Suppressor macrophage (primary cell): ENCODE measurements around the gene ALKBH8.
"Not testable (repeated sequence)": the region's sequence is repeated elsewhere in the genome, so short reads cannot be mapped to it uniquely, and the experiment has no call there.

Experiments used
- DNase-seq, 4 experiments: peaks; one replicate each; pipeline ENCODE4 v3.0.0-alpha.2; 2020 to 2022
- total RNA-seq, 17 experiments: gene quantifications; one replicate each; lab custom pipeline; 2026; ENCODE audit warnings: mixed read lengths in 6 of 17, inconsistent platforms in 3 of 17; lab: John Stamatoyannopoulos, UW

Gene ALKBH8, protein sequence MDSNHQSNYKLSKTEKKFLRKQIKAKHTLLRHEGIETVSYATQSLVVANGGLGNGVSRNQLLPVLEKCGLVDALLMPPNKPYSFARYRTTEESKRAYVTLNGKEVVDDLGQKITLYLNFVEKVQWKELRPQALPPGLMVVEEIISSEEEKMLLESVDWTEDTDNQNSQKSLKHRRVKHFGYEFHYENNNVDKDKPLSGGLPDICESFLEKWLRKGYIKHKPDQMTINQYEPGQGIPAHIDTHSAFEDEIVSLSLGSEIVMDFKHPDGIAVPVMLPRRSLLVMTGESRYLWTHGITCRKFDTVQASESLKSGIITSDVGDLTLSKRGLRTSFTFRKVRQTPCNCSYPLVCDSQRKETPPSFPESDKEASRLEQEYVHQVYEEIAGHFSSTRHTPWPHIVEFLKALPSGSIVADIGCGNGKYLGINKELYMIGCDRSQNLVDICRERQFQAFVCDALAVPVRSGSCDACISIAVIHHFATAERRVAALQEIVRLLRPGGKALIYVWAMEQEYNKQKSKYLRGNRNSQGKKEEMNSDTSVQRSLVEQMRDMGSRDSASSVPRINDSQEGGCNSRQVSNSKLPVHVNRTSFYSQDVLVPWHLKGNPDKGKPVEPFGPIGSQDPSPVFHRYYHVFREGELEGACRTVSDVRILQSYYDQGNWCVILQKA
- 1.2 to 13.6 (median 7.3) reads per million in 17 experiments for total RNA-seq

DNA sequence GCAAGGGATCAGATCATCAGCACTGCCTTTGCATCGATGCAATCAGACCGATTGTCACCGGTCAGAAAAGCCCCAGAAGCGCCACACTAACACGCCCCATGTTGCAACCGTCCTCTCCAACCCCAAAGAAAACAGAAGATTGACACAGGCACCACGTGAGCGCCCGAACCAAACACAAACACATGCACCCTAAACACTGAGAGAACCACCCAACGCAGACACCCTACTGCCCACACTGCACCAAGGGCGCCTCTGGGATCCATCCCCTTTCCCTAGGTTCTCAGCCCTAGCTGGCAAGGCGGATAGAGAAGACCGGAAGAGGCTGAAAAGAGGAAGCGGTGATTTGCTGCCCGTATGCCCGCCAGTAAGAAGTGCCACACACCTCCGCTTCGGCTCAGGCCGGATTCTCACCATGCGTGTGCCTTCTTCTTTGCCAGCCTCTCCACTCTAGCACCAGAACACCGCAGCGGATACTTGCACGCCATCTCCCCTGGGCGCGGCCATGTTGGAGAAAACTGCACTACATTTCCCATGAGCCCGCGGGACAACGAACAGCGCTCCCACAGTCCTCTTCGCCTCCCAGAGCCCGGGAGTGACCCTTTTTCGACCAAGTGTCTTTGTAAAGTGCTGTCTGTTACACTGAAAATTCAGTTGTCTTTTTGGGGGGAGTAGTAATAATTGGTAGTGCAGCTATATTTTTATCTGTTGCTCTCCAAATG is at the start of gene ALKBH8:
TSS of gene ALKBH8 (minus strand) at position 517 of the 719 bp plus-strand sequence. CDS start 4,842 bp downstream, outside the sequence.
- peak; percentile 84 to 90 (median 87) for DNase-seq

GRCh38 chr11:107612445-107612844 is 46.9 kb upstream of the ALKBH8 start:
- DNase-seq, result no peak

- DNase-seq, result no peak
These were observed 44.1 kb upstream of the ALKBH8 start for GRCh38 chr11:107609400-107610218.

- DNase-seq, result no peak
These were observed 43.3 kb upstream of the ALKBH8 start for GRCh38 chr11:107608809-107609208.

- no peak for DNase-seq
These were observed 40.6 kb upstream of the ALKBH8 start for GRCh38 chr11:107606141-107606540.

- DNase-seq, result no peak
These were observed 39.8 kb upstream of the ALKBH8 start for GRCh38 chr11:107605061-107606006.

DNA sequence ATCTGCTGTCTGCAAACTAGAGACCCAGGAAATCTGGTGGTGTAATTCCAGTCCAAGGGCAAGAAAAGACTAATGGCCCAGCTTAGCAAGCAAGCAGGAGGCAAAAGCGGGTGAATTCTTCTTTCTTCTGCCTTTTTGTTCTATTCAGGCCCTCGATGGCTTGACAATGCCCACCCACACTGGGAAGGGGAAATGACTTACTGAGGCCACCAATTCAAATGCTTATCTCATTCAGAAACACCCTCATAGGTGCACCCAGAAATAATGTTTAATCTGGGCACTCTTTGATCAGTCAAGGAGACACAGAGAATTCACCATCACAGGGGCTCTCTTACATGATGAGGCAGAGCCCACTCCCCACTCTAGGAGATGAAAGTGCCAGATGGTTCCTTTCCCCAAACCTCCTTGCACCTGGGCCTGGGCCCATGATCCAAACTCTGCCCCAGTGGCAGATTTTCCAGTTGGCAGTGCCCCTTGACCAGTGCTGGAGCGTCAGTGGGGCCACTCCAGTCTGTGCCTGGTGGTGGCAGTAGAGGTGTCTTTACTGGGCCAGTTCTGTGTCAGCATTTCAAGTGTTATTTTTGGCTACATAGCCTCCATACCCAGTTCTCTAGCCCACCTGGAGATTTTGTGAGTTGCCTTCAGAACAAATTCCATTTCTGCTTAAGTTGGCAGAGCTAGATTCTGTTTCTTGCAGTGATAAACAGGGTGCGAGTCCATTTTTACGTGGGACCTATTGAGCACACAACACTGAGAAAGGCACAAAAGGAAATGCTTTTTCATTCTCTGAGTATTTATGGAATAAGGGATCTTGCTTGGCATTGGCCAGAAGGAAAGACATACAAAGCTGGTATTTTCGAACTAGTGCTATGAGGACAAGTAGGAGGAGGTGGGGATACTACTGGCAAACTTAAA is 32.9 kb upstream of the ALKBH8 start:
- DNase-seq, result peak in 3 of 4 experiments; percentile 11 to 28 (median 13)

- DNase-seq, result no peak
These were observed 29.2 kb upstream of the ALKBH8 start for GRCh38 chr11:107594736-107595135.

DNA sequence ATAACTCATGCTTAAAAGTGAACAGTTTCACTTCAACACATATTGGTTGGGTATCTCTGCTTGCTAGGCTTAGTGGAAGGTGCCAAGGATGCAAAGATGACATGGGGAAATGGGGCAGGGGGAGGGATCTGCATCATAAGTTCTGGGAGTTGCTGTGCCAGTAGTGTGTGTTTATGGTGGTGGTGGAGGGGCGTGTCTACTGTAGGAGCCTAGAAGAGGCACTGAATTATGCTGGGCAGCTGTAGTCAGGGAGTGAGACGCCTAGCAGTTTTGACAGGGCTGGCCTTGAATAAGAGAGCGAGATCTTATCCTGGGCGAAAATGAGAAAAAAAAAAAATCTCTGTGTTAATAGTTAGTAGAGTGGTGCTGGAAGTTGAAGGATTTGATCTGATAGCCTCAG is 28.4 kb upstream of the ALKBH8 start:
- DNase-seq, result no peak

GRCh38 chr11:107592813-107593212 is 27.3 kb upstream of the ALKBH8 start:
- no peak for DNase-seq

GRCh38 chr11:107592231-107592590 is 26.7 kb upstream of the ALKBH8 start:
- no peak for DNase-seq

DNA sequence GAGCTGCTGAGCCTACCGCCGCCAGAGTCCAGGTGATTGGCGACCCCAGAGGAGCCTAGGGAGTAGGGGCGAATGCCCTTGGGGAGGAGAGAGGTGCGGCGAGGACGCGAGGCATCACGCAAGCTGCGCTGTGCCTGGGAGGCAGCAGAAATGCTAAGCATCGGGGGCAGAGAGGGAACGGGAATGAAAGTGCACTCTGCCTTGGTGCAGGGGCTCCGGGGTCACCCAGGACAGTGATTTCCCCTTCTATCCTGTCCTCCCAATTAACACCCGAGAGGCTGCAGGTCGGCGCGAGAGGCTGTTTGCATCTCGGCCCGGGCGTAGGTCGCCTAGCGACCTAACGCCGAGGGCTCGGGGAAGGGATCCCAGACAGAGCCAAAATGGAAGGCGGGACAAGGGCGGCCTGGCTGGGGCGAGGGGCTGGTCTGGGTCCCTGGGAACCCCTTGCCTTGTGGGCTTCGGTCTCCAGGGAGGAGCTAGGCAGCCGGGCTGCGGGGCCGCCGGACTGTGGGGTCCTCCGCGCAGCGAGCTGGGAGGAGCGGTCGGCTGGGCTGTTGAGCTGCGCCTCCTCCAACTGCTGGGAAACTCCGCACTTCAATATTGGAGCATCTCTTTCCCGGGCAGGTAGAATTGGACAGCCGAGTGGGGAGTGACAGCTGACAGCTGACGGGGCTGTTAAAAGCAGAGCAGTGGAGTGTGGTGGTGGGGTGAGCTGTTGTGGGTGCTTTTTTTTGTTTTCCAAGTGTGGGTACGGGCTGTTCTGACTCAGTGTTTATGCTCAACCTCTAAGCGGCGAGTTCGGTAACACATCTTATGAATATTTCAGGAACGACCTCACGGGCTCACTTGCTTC is 26.1 kb upstream of the ALKBH8 start:
- DNase-seq, result peak in 1 of 4 experiments; percentile 12

DNA sequence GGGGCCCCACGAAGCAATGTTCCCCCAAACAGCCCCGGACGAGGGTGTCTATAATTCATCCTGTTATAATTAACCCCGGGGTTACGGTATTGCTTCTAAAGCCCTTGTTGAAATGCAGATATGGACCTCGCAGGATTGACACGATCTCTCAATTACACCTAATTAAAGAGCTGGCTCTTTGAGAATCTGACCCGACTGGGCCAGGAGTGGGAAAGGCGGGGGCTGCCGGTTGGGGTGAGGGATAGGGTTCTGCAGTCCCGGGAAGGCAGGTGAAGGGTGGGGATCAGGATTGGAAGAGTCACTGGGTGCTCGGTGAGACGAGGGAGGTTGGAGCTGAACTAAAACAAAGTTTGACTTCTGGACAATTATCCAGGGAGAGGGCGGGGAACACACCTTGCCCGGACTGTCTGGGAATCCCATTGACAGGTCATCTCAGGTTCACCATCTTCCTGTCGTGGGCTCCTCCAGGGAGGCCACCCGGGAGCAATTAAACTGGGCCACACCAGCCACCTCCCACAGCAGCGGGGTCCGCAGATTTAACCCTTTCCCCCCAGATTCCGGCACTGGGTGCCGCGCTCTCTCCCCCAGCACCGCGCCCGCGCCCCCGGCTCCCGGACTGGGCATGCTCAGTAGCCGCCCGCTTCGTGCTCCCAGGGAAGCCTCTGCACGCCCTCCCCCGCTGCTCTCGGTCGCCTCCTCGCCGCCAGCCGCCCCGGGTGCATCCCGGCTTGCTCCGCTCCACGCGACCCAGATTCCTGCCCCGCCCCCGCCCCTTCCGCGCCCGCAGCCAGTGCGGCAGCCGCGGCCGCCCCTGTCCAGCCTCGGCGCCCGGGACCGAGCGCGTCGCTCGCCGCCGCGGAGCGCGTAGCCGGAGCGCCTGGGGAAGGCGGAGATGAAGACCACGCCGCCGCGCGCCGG is 25.2 kb upstream of the ALKBH8 start, which contains the start of gene ELMOD1:
TSS of gene ELMOD1 (plus strand) at position 688 of the 918 bp plus-strand sequence. CDS start 27,043 bp downstream, outside the sequence.
- DNase-seq, result peak in 3 of 4 experiments; percentile 20 to 53 (median 38)

DNA sequence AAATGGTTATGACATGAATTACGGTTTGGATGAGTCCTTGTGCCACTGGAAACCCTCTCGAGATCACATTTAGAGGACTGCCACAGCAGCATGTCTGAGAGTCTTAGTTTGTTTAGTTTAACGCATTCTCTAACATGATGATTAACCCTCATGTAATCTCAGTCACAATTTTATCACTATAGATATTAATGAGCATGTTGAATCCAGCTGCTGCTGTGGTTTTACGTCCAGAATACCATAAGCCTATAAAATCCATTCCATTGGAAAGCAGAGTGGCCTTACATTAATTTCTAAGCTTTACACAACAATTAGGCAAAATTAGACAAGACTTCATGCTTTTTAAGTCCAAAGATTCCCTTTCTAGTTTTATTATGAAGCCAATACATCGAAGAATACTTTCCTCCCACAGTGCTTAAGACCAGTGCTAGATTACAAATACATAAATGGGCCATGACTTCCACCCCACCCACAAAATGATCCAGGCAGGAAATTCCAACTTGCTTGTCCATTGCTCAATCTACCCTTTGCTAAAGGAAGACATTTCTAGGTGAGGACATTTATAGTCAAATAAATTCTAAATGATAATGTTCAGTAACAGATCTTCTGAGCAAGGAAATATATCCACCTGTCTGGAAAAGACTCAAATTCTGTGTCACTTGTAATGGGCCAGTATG is 21.9 kb upstream of the ALKBH8 start:
- DNase-seq, result no peak

GRCh38 chr11:107583629-107584195 is 18.2 kb upstream of the ALKBH8 start:
- no peak for DNase-seq

DNA sequence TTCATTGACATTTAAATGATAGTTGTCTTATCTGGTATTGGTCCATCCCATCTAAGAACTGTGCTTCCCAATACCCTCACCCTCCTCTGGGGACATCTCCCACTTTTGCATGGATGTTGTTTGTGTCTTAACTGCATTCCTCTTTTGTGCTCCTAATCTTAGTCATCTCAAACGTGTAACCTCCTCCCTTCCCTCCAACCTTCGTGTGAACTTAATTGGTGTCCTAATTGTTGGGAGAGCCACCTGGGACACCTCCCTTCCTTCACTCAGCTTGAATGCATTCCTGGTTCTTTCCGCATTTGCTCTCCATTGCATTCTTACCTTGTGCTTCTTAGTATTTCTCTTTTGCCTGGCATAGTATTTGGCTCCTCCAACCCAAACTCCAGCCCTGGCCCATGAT is 15.6 kb upstream of the ALKBH8 start:
- DNase-seq, result no peak

DNA sequence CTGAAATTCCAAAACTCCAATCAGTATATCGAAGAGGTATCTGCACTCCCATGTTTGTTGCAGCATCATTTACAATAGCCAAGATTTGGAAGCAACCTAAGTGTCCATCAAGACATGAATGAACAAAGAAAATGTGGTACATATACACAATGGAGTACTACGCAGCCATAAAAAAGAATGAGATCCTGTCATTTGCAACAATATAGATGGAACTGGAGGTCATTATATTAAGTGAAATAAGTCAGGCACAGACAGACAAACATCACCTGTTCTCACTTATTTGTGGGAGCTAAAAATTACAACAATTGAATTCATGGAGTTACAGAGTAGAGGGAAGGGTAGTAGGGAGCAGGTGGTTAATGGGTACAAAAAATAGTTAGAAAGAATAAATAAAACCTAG is 13.6 kb upstream of the ALKBH8 start:
- DNase-seq, result not testable (repeated sequence)
